Measurements from ENCODE around the gene APOB.
A peak's percentile ranks its signal among the peaks of the same experiment; 100 is the strongest.

The APOB gene

GRCh38 chr2:21043744-21044532, at the start of gene APOB:
Gene APOB (minus strand): TSS chr2:21044073. CDS start chr2:21043945, 128 bp downstream.
- peak; percentile 23 for DNase-seq

- no peak for DNase-seq
Measured at GRCh38 chr2:21092308-21092869, 48.5 kb upstream of the APOB start.

GRCh38 chr2:21084401-21084800, 40.5 kb upstream of the APOB start:
- DNase-seq: no peak

GRCh38 chr2:21083482-21083881, 39.6 kb upstream of the APOB start:
- no peak for DNase-seq

GRCh38 chr2:21078296-21078695, 34.4 kb upstream of the APOB start:
- DNase-seq: no peak

- no peak for DNase-seq
Measured at GRCh38 chr2:21072477-21073242, 28.8 kb upstream of the APOB start.

GRCh38 chr2:21070341-21071257, 26.7 kb upstream of the APOB start:
- DNase-seq: no peak

- no peak for DNase-seq
Measured at GRCh38 chr2:21069746-21070340, 26.0 kb upstream of the APOB start.

GRCh38 chr2:21067859-21068537, 24.1 kb upstream of the APOB start:
- DNase-seq: no peak

- no peak for DNase-seq
Measured at GRCh38 chr2:21067125-21067524, 23.3 kb upstream of the APOB start.

- no peak for DNase-seq
Measured at GRCh38 chr2:21059885-21060610, 16.2 kb upstream of the APOB start.

- no peak for DNase-seq
Measured at GRCh38 chr2:21057097-21057496, 13.2 kb upstream of the APOB start.

- no peak for DNase-seq
Measured at GRCh38 chr2:21055879-21056790, 12.3 kb upstream of the APOB start.

GRCh38 chr2:21055451-21055850, 11.6 kb upstream of the APOB start:
- no peak for DNase-seq

- no peak for DNase-seq
Measured at GRCh38 chr2:21054011-21054410, 10.1 kb upstream of the APOB start.

- no peak for DNase-seq
Measured at GRCh38 chr2:21052044-21052443, 8.2 kb upstream of the APOB start.

GRCh38 chr2:21050164-21050563, 6.3 kb upstream of the APOB start:
- DNase-seq: no peak

- no peak for DNase-seq
Measured at GRCh38 chr2:21047141-21048009, 3.5 kb upstream of the APOB start.

GRCh38 chr2:21046506-21046905, 2.6 kb upstream of the APOB start:
- no peak for DNase-seq

Measured in right hindlimb (tissue), 1 donor.